GM18517 (cell line): ENCODE results near the gene INTU.
A peak's percentile ranks its signal among the peaks of the same experiment; 100 is the strongest.
"Not testable (repeated sequence)": the region's sequence is repeated elsewhere in the genome, so short reads cannot be mapped to it uniquely, and the experiment has no call there.

ENCODE experiments used
- ATAC-seq: cut with Tn5 transposase; IDR thresholded peaks from one replicate; pipeline ENCODE4 v1.9.1; 2021; ENCODE audit warnings: mild to moderate bottlenecking, moderate library complexity; ENCODE audit not compliant: unreplicated experiment

Gene INTU

GRCh38 chr4:127632420-127633403 is at the start of gene INTU:
TSS of gene INTU (plus strand) at chr4:127632957. CDS start at chr4:127633035, 78 bp downstream.
- peak; percentile 94 for ATAC-seq

- not testable (repeated sequence) for ATAC-seq
Observed at GRCh38 chr4:127586496-127586895, 46.3 kb upstream of the INTU start.

DNA sequence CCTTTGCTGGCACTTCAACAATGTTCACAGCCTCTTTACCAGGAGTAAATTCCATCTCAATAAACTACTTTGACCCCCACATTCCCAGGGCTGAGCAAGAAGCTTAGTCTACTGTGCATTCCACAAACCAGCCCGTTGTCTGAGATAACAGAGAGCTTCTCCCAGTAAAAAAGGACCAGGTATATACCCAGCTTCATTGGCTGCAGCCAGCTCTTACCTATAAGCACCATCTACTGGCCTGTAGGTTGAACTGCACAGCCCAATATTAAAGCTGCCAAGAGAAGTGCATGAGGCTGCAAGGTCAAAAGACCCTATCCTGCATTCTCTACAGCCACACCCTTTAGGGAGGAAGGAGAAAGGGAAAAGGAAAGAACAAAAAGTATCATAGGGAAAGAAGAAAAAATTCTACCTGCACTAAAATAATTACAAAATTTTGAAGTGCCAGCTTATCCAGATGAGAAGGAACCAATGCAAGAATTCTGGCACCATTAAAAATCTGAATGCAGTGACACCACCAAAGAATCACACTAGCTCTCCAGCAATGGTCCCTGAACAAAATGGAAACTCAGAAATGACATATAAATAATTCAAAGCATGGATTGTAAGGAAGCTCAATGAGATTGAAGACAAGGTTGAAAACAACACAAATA is 45.7 kb upstream of the INTU start:
- ATAC-seq = peak; percentile 95

DNA sequence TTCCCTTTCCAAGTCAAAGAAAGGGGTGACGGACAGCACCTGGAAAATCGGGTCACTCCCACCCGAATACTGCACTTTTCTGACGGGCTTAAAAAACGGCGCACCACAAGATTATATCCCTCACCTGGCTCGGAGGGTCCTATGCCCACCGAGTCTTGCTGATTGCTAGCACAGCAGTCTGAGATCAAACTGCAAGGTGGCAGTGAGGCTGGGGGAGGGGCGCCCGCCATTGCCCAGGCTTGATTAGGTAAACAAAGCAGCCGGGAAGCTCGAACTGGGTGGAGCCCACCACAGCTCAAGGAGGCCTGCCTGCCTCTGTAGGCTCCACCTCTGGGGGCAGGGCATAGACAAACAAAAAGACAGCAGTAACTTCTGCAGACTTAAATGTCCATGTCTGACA is 43.6 kb upstream of the INTU start:
- ATAC-seq = not testable (repeated sequence)

DNA sequence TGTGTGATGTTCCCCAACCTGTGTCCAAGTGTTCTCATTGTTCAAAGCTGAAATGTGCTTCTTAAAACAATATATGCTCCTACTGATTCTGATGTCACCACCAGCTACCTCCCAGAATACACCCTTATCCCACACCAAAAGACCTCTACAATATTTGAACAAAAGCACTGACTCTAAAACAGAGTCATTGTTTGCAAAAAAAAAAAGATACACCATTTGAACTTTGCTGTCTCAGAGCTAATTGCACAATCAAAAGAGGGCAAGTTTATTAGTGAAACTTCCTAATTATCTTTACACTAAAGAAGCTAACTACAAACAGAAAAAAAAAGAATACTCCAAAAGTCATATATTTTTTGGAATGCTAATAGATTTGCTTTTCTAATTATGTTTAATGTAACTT is 34.1 kb upstream of the INTU start:
- no peak for ATAC-seq

DNA sequence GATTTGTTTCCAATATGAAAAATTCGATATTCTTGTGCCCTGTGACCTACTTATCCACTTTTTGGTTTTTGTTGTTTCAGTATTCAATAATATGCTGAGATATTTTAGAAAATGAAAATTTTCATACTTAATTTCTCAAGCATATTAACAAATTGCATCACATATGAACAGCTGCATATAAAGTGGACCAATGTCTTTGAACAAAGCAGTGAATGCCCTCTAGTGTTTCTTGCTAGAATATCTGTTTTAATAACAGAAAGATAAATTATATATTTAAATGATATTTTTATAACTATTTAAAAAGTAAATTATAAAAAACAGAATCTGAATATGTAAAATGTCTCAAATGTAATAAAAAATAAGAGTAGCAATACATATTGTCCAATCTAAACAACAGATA is 31.7 kb upstream of the INTU start:
- ATAC-seq = no peak

DNA sequence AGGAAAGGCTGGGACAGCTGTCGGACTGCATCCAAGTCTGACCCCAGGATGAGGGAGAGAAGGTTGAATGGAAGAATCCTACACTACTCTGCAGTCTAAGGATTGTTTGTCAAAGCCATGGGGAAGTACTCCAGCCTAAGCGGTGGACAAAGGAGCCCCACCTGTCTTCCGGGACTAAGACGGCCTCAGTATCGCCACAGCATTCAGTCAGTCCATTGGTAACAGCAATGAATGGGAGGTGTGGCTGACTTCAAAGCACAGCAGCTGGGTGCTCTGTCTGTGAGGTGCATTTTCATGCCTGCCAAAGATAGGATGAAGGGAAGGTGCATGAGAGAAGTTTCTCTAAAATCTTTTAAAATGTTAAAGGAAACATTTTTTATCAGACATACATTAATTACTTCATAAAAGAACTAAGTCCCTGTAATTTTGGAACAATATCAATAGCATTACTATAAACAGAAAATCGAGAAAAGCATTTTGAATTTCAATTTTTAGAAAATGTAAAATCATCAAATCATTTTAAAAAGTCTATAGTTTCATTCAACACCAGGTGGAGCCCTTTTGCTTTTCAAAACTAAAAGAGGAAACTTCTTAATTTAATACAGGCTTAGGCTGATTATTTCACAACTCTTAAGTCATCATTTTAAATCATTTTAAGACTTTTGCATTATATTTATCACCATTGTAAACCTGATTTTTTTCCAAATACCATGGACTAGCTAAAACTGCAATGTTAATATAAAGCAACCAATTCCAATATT is 27.6 kb upstream of the INTU start:
- no peak for ATAC-seq

DNA sequence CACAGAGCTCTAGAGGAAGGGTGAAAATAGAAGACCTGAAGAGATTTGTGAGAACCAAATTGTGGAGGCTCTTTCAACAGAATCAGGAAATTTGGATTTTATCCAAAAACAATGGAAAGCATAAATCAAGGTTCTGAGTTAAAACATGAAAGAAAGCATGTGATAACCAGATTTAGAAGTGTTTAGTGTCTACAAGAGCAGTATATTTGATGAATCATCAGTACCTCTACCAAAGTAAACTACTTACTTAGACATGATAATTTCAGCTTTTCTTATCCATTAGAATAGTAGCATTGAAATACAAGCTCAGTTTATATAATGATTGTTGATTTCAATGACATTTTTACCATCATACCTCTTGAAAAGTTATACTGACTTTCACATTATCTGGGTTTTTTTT is 25.9 kb upstream of the INTU start:
- no peak for ATAC-seq

GRCh38 chr4:127609484-127609883 is 23.3 kb upstream of the INTU start:
- ATAC-seq = no peak

DNA sequence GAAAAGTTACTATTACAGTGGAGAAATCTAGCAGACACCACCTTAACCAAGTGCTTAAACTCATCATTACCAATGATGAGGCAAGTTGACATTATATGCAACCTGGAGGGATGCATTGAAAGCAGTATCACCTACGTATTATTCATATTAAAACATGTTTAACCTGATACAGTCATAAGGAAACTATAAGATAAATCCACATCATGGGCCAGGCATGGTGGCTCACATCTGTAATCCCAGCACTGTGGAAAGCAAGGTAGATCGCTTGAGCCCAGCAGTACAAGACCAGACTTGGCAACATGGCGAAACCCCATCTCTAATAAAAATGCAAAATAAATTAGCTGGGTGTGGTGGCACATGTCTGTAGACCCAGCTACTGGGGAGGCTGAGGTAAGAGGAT is 22.3 kb upstream of the INTU start:
- ATAC-seq = no peak

DNA sequence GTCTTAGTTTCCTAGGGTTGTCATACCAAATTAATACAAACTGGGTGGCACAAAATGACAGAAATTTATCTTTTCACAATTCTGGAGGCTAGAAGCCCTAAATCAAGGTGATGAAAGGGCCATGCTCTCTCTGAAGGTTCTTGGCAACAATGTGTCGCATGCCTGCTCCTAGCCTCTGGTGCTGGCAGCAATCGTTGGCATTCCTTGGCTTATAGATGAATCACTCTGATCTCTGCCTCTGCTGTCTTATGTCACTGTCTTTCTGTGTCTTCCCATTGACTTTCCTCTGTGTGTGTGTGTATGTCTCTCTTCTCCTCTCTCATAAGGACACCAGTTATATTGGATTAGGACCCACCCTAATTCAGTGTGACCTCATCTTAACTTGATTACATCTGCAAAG is 15.9 kb upstream of the INTU start:
- ATAC-seq = no peak

- ATAC-seq = no peak
Observed at GRCh38 chr4:127618427-127618826, 14.3 kb upstream of the INTU start.

DNA sequence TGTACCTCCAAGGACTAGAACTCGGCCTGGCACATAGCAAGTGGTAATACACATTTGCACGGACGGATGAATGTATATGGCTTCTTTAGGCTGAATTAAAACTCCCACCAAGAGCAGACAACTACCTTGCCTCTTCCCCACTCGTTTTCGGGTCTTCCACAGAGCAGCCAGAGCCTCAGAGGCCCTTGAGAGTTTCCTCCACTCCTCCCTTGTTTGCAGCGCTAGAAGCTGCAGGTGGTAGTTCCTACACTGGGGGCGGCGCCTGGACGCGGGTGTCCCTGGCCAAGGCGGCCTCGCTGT is 10.2 kb upstream of the INTU start:
- no peak for ATAC-seq

DNA sequence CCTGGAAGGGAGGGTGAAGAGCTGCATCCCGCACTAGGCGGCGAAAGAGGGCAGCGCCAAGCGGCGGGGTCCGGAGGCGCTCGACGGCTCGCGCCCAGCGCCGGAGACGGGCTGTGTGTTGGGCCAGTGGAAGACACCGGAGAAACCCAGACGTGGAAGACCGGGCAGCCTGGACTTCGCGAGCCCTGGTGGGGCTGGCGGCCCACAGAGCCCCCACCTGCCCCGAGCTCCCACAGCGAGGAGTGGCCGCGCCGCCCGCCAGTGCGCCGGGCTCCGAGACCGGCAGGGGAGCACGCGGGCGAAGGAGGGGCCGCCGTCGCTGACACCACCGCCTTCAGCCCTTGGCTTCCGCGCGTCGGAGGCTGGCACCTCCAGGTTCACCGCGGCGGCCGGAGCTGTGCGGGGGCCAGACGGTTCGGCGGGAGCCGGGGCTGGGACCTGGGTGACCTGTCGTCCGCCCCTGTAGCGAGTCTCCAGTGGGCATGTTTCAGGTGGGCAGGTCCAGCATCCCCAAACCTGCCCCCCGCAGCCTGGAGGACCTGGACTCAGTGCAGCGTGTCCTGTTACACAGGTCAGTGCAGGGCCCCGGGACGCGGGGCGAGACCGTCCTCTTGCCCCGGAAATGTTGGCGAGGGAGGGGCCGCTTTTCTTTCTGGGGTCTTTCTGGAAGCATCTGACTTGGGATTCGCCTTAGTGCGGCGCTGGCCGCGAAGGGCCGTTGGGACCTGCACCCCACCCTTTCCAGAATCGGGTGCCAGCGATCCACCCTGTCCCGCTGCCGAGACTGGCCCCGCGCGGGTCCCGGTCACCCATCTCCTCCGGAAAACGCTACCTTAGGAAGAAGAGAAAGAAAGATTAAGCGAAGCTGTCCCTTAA is 9.6 kb upstream of the INTU start:
- ATAC-seq = no peak

DNA sequence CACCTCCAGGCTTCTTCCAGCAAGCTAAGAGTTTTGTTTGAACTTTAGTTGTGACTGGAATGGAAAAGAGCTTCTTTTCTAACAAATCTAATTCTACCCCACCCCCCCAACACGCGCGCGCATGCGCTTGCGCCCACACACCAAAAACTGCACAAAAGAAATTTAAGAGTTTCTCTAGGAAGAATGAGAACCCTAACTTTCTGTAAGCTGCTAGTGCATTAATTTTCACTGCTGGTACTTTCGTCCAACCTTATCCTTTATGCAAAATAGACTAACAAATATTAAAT is 9.0 kb upstream of the INTU start:
- no peak for ATAC-seq

GRCh38 chr4:127624173-127624572 is 8.6 kb upstream of the INTU start:
- no peak for ATAC-seq

- ATAC-seq = no peak
Observed at GRCh38 chr4:127629371-127629770, 3.4 kb upstream of the INTU start.

GRCh38 chr4:127630152-127630551 is 2.6 kb upstream of the INTU start:
- ATAC-seq = no peak

DNA sequence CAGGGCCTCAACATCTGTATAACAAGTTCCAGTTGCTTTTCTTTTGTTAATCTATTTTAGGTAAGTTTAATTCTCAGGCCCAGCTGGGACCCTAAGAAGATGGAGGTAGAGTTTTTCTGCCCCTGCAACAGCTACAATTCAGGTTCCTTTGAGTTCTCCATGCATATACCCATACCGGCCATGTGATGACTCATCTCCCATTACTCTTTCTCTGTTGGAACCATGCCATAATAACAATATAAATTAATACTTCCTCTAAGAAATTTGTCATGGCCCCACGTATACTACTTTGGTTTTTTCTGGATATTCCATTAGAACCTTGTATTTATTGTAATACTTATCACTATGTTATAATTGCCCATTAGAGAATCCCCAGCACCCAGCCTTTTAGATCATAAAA is 1.3 kb upstream of the INTU start:
- no peak for ATAC-seq

- ATAC-seq = no peak
Observed at GRCh38 chr4:127634181-127634580, 1.4 kb downstream of the INTU start.

- ATAC-seq = no peak
Observed at GRCh38 chr4:127641524-127641923, 8.8 kb downstream of the INTU start.
